Right lobe of liver (tissue), 4 donors: ENCODE results near the gene GGTA1.

Source experiments
- CTCF ChIP-seq, 4 donors: fragments of 200-600 bp in 3 of 4; fragments of 450-650 bp in 1 of 4; IDR thresholded peaks; one replicate each; pipeline versions ENCODE4 v1.5.1 to v1.8.0; 2016 to 2022; ENCODE audit warnings: antibody characterized with exemption in 4 of 4, mild to moderate bottlenecking in 2 of 4
- POLR2A ChIP-seq: fragments of 450-650 bp; IDR thresholded peaks from one replicate; pipeline ENCODE4 v1.6.1; 2017; ENCODE audit warnings: antibody characterized with exemption, mild to moderate bottlenecking
- donor health status: DM: no; HTN: no; CAD: no.
- donor health status: DM: no; HTN: no; CAD: no.
- donor health status: DM: no; HTN: yes; CAD: no.

DNA sequence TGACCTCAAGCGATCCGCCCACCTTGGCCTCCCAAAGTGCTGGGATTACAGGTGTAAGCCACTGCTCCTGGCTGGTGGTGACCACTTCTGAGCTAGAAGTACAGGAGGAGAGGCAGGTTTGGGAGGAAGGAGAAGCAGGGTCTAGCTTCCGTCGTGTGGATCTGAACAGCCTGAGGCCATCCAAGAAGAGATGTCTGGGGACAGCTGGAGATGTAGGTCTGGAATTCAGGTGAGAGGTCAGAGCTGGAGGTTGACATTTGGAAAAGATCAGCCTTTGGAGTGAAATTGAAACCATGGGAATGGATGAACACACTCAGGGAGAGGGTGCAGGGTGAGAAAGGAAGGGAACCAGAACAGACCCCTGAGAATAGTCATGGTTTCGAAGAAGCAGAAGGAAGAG is 33.2 kb upstream of the GGTA1 start:
- TF ChIP-seq POLR2A (no peak), CTCF (IDR thresholded peaks at IDR 0.05) (no peak)
